MCF 10A (cell line): ENCODE measurements around the gene MAGIX. TPM values are rescaled to one million over a fixed set of nuclear protein-coding genes. Genes with fewer than 3 reads are reported as not detected.
"Not testable (repeated sequence)": the region's sequence is repeated elsewhere in the genome, so short reads cannot be mapped to it uniquely, and the experiment has no call there.

Source experiments
- BruUV-seq: library from RNA; stranded (reverse); fragments of 400-500 nt; replicated peaks from 2 replicates; lab custom pipeline; 2021; lab: Mats Ljungman, UMichigan
- CTCF ChIA-PET: fragments of 300-600 bp; sonication (Branson Sonifier 250); formaldehyde crosslinking; extraction: SDS; loops from one replicate; lab custom pipeline; 2021; ENCODE audit warnings: antibody characterized with exemption, inconsistent platforms; lab: Yijun Ruan, JAX
- POLR2A ChIA-PET: fragments of 300-600, 350-650 bp; sonication (Branson Sonifier 250); formaldehyde crosslinking; extraction: SDS; loops from one replicate; lab custom pipeline; 2020; ENCODE audit warnings: antibody characterized with exemption, inconsistent platforms; lab: Yijun Ruan, JAX
- DNase-seq: peaks from one replicate; pipeline ENCODE4 v3.0.0-alpha.2; 2018; ENCODE audit not compliant: unreplicated experiment
- H3K27ac Mint-ChIP-seq: one replicate; pipeline ENCODE4 v1.8.0; 2022; ENCODE audit warnings: mild to moderate bottlenecking, low read depth, mixed read lengths; ENCODE audit not compliant: unreplicated experiment
- H3K27me3 Mint-ChIP-seq: one replicate; pipeline ENCODE4 v1.8.0; 2022; ENCODE audit warnings: mixed read lengths; ENCODE audit not compliant: insufficient read depth, unreplicated experiment
- H3K36me3 Mint-ChIP-seq: one replicate; pipeline ENCODE4 v1.8.0; 2022; ENCODE audit warnings: mild to moderate bottlenecking, moderate library complexity, mixed read lengths; ENCODE audit not compliant: insufficient read depth, unreplicated experiment
- H3K4me1 Mint-ChIP-seq: one replicate; pipeline ENCODE4 v1.8.0; 2022; ENCODE audit warnings: mixed read lengths; ENCODE audit not compliant: insufficient read depth, unreplicated experiment
- H3K4me3 Mint-ChIP-seq: one replicate; pipeline ENCODE4 v1.8.0; 2022; ENCODE audit warnings: mild to moderate bottlenecking, moderate library complexity, mixed read lengths; ENCODE audit not compliant: unreplicated experiment
- H3K9me3 Mint-ChIP-seq: one replicate; pipeline ENCODE4 v1.8.0; 2022; ENCODE audit warnings: mixed read lengths; ENCODE audit not compliant: unreplicated experiment
- CTCF ChIP-seq: fragments of 200-600 bp; IDR thresholded peaks from one replicate; pipeline ENCODE4 v1.8.0; 2022; ENCODE audit warnings: antibody characterized with exemption, mild to moderate bottlenecking; ENCODE audit not compliant: unreplicated experiment
- intact Hi-C: fragments of 100-400 bp; cut with micrococcal nuclease; formaldehyde crosslinking; loops from 2 replicates; pipeline ENCODE4 v1.14.1; 2022
- total RNA-seq: library from RNA; stranded (reverse); gene quantifications from 2 replicates; pipeline ENCODE4 v1.2.3, GENCODE V29; 2022

The MAGIX gene
- total RNA-seq, 1 experiment from 2014 or later: 0.84 TPM

GRCh38 chrX:49133759-49134158 lies 28.8 kb upstream of the MAGIX start:
- intact Hi-C loops: no loop called here
- H3K4me1 Mint-ChIP-seq: no peaks in the 10 kb centered on the region
- no TSS peak for BruUV-seq
- H3K27me3 Mint-ChIP-seq: no peaks in the 10 kb centered on the region
- no peak overlapping the region for H3K4me3 Mint-ChIP-seq
- no peak for DNase-seq
- peaks cover 8% of the 10 kb centered on the region for H3K9me3 Mint-ChIP-seq
- H3K36me3 Mint-ChIP-seq: peaks cover 6% of the 10 kb centered on the region
- ChIA-PET CTCF (no interaction called here), POLR2A (no interaction called here)
- no peak overlapping the region for H3K27ac Mint-ChIP-seq
- TF ChIP-seq CTCF: no peak

- Mint-ChIP-seq H3K36me3 (no peaks in the 10 kb centered on the region), H3K4me1 (no peaks in the 10 kb centered on the region), H3K9me3 (peaks cover 20% of the 10 kb centered on the region), H3K4me3 (no peak overlapping the region), H3K27ac (no peak overlapping the region), H3K27me3 (no peaks in the 10 kb centered on the region)
- ChIA-PET POLR2A (no interaction called here), CTCF (no interaction called here)
- DNase-seq: no peak
- intact Hi-C loops: no loop called here
- BruUV-seq: no TSS peak
- TF ChIP-seq CTCF: no peak
These were observed 25.1 kb upstream of the MAGIX start for GRCh38 chrX:49137492-49137891.

GRCh38 chrX:49139713-49140112 lies 22.8 kb upstream of the MAGIX start:
- intact Hi-C loops: no loop called here
- Mint-ChIP-seq H3K27me3 (no peaks in the 10 kb centered on the region), H3K4me3 (no peak overlapping the region), H3K4me1 (no peaks in the 10 kb centered on the region), H3K27ac (no peak overlapping the region), H3K36me3 (no peaks in the 10 kb centered on the region), H3K9me3 (peaks cover 12% of the 10 kb centered on the region)
- peak; percentile 8 for DNase-seq
- ChIA-PET CTCF (interaction anchor here (1.9 kb wide), 1 partner anchor 16 kb away, joined by 7 read pairs; no protein-coding TSS in a partner anchor), POLR2A (no interaction called here)
- no peak for TF ChIP-seq CTCF
- BruUV-seq: no TSS peak

- intact Hi-C loops, H3K4me3 Mint-ChIP-seq, H3K36me3 Mint-ChIP-seq, H3K27me3 Mint-ChIP-seq, H3K27ac Mint-ChIP-seq, DNase-seq, BruUV-seq, H3K4me1 Mint-ChIP-seq: not testable (repeated sequence)
- ChIA-PET CTCF (interaction anchor here (0.8 kb wide), 1 partner anchor 13 kb away, joined by 3 read pairs; no protein-coding TSS in a partner anchor), POLR2A (interaction anchor here (0.8 kb wide), 1 partner anchor 14 kb away, joined by 4 read pairs; no protein-coding TSS in a partner anchor)
- peaks cover 12% of the 10 kb centered on the region for H3K9me3 Mint-ChIP-seq
These were observed 20.3 kb upstream of the MAGIX start for GRCh38 chrX:49142264-49142663.

- peaks cover 12% of the 10 kb centered on the region for H3K9me3 Mint-ChIP-seq
- DNase-seq, H3K4me3 Mint-ChIP-seq, BruUV-seq, intact Hi-C loops, POLR2A ChIA-PET, H3K27ac Mint-ChIP-seq, H3K27me3 Mint-ChIP-seq, H3K4me1 Mint-ChIP-seq, H3K36me3 Mint-ChIP-seq: not testable (repeated sequence)
- CTCF ChIA-PET: interaction anchor here (0.8 kb wide), 1 partner anchor 13 kb away, joined by 3 read pairs; no protein-coding TSS in a partner anchor
These were observed 19.4 kb upstream of the MAGIX start for GRCh38 chrX:49143154-49143553.
